ENCODE measurements around the gene PRKG1.

PRKG1 gene

DNA sequence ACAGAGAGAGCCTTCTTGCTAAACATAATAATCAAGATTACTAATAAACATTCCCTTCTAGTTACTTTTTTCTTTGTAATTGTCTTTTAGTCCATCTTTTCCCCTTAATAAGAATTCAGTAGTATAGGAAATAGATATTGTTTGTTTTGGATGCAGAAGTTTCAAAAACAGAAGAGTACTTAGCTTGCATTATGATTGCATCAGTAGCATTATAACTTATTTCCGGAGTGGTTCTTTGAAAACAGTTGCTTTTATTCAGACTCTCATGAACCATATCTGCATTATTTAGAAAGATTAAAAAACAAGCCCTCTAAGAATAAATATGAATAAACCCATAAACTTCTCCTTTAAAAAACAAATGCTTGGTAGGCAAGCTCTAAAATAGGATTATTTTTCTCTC lies 1205.8 kb downstream of the PRKG1 start:
- Histone ChIP-seq H3K79me1 (ENCODE audit: low read length) (no peaks in the 10 kb centered on the region), H3K9ac (ENCODE audit: low read length) (no peak overlapping the region), H4K5ac (ENCODE audit: low read length) (no peak overlapping the region), H3K79me2 (ENCODE audit: control insufficient read depth, insufficient read depth, low read length) (no peaks in the 10 kb centered on the region), H3K4me1 (ENCODE audit: control insufficient read depth, low read depth, low read length) (no peaks in the 10 kb centered on the region), H2BK5ac (ENCODE audit: low read length) (no peak overlapping the region), H3K4ac (ENCODE audit: low read depth, low read length) (no peak overlapping the region), H3K36me3 (ENCODE audit: control insufficient read depth, insufficient read depth, low read length) (no peaks in the 10 kb centered on the region), H2BK15ac (replicated peaks; ENCODE audit: low read depth) (no peak overlapping the region), H3K27me3 (ENCODE audit: insufficient read depth, low read length, poor library complexity) (no peaks in the 10 kb centered on the region), H3K23ac (ENCODE audit: low read length) (no peak overlapping the region), H3K4me3 (ENCODE audit: low read length) (no peak overlapping the region), H3K27ac (ENCODE audit: low read depth, low read length) (no peak overlapping the region), H3K56ac (ENCODE audit: low read length) (no peak overlapping the region), H3K4me2 (ENCODE audit: low read length) (no peak overlapping the region), H2AK5ac (ENCODE audit: low read length) (no peak overlapping the region), H4K8ac (ENCODE audit: low read depth, low read length) (no peak overlapping the region), H2BK120ac (ENCODE audit: low read depth, low read length) (no peak overlapping the region), H3K18ac (ENCODE audit: low read length) (no peak overlapping the region)
- DNase-seq = no peak
- no CpG with 5 or more reads among the region's 1 CpG for WGBS (ENCODE audit: extremely low coverage, insufficient coverage, low lambda C conversion rate)

DNA sequence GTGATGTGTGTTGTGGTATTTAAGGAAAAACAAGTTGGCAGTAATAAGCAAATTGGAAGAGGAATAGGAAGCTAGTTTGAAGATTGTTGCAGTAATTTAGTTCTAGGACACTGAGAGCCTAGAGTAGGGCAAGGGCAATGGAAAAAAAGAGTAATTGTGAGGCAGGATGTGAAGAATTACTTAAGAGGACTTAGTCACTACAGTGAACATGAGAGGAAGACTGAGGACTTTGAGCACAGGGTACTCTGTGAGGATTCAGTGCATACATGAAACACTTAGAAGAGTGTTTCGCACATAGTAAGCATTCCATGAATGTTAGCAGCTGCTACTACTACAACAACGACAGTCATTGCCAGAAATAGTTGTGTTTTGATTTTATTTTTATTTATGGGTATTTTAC lies 1208.9 kb downstream of the PRKG1 start:
- no peaks in the 10 kb centered on the region for H3K79me1 ChIP-seq (ENCODE audit: low read length)
- H3K9ac ChIP-seq (ENCODE audit: low read length) = no peak overlapping the region
- H3K27me3 ChIP-seq (ENCODE audit: insufficient read depth, low read length, poor library complexity) = no peaks in the 10 kb centered on the region
- no peak overlapping the region for H2BK15ac ChIP-seq (replicated peaks; ENCODE audit: low read depth)
- H3K27ac ChIP-seq (ENCODE audit: low read depth, low read length) = no peak overlapping the region
- H2AK5ac ChIP-seq (ENCODE audit: low read length) = no peak overlapping the region
- H4K5ac ChIP-seq (ENCODE audit: low read length) = no peak overlapping the region
- H3K4me3 ChIP-seq (ENCODE audit: low read length) = no peak overlapping the region
- H3K4me2 ChIP-seq (ENCODE audit: low read length) = no peak overlapping the region
- no CpG with 5 or more reads among the region's 2 CpGs for WGBS (ENCODE audit: extremely low coverage, insufficient coverage, low lambda C conversion rate)
- H3K36me3 ChIP-seq (ENCODE audit: control insufficient read depth, insufficient read depth, low read length) = no peaks in the 10 kb centered on the region
- peak; percentile 9 for DNase-seq
- no peak overlapping the region for H3K56ac ChIP-seq (ENCODE audit: low read length)
- H3K4ac ChIP-seq (ENCODE audit: low read depth, low read length) = no peak overlapping the region
- no peaks in the 10 kb centered on the region for H3K79me2 ChIP-seq (ENCODE audit: control insufficient read depth, insufficient read depth, low read length)
- H2BK5ac ChIP-seq (ENCODE audit: low read length) = no peak overlapping the region
- no peak overlapping the region for H3K18ac ChIP-seq (ENCODE audit: low read length)
- no peak overlapping the region for H3K23ac ChIP-seq (ENCODE audit: low read length)
- H3K4me1 ChIP-seq (ENCODE audit: control insufficient read depth, low read depth, low read length) = no peaks in the 10 kb centered on the region
- no peak overlapping the region for H2BK120ac ChIP-seq (ENCODE audit: low read depth, low read length)
- H4K8ac ChIP-seq (ENCODE audit: low read depth, low read length) = no peak overlapping the region

DNA sequence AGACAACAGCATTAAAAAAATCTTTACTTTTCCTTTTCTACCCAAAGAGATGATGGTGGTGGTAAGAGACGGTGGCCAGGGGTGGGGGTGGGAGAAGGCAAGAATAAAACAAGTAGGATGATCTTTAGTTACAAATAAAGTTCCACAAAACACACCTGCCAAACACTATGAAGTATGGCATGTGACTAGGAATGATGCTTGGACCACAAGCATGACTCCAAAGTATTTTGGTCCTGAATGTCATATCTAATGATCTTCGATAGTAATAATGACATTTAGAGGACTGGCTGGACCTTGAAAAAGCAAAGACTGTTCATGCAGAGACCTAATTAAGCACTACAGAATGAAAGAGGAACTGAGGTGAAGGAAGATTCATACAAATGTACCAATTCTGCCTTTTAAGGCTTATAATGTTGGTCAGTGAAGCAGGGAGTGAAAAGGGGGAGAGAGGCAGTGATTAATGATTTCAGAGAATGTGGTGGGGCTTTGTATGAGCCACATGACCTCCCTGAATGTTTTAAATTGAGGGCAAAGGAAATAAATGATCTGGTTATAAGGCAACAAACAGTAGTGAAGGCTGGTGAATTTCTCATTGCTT lies 1210.2 kb downstream of the PRKG1 start:
- no peak overlapping the region for H3K4ac ChIP-seq (ENCODE audit: low read depth, low read length)
- no peaks in the 10 kb centered on the region for H3K79me2 ChIP-seq (ENCODE audit: control insufficient read depth, insufficient read depth, low read length)
- H3K23ac ChIP-seq (ENCODE audit: low read length) = no peak overlapping the region
- no peak overlapping the region for H2BK15ac ChIP-seq (replicated peaks; ENCODE audit: low read depth)
- H3K79me1 ChIP-seq (ENCODE audit: low read length) = no peaks in the 10 kb centered on the region
- H3K4me1 ChIP-seq (ENCODE audit: control insufficient read depth, low read depth, low read length) = no peaks in the 10 kb centered on the region
- H3K36me3 ChIP-seq (ENCODE audit: control insufficient read depth, insufficient read depth, low read length) = no peaks in the 10 kb centered on the region
- H4K8ac ChIP-seq (ENCODE audit: low read depth, low read length) = no peak overlapping the region
- no peak overlapping the region for H3K9ac ChIP-seq (ENCODE audit: low read length)
- no peak overlapping the region for H2BK120ac ChIP-seq (ENCODE audit: low read depth, low read length)
- H3K18ac ChIP-seq (ENCODE audit: low read length) = no peak overlapping the region
- no CpG with 5 or more reads among the region's 2 CpGs for WGBS (ENCODE audit: extremely low coverage, insufficient coverage, low lambda C conversion rate)
- H3K27me3 ChIP-seq (ENCODE audit: insufficient read depth, low read length, poor library complexity) = no peaks in the 10 kb centered on the region
- H2BK5ac ChIP-seq (ENCODE audit: low read length) = no peak overlapping the region
- no peak overlapping the region for H2AK5ac ChIP-seq (ENCODE audit: low read length)
- no peak overlapping the region for H3K27ac ChIP-seq (ENCODE audit: low read depth, low read length)
- H3K56ac ChIP-seq (ENCODE audit: low read length) = no peak overlapping the region
- H3K4me2 ChIP-seq (ENCODE audit: low read length) = no peak overlapping the region
- no peak for DNase-seq
- no peak overlapping the region for H3K4me3 ChIP-seq (ENCODE audit: low read length)
- H4K5ac ChIP-seq (ENCODE audit: low read length) = no peak overlapping the region

DNA sequence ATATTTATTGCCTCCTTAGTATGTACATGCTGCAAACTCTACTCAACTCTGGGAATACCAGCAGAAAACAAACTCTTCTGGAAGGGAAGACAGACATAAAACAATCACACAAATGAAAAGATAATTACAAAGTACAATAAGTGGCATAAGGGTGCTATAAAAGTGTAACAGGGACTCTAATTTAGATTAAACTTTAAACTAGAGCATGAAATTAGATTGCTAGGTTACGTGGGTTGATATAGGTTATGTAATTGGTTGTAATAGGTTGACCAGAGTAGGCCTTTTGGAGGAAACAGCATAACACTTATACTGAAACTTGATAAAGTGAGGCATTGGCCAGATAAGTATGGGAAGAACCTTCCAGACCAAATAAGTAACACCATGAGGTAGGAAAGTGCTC lies 1213.6 kb downstream of the PRKG1 start:
- H3K18ac ChIP-seq (ENCODE audit: low read length) = no peak overlapping the region
- no peak overlapping the region for H3K56ac ChIP-seq (ENCODE audit: low read length)
- no peak overlapping the region for H2BK15ac ChIP-seq (replicated peaks; ENCODE audit: low read depth)
- H3K27me3 ChIP-seq (ENCODE audit: insufficient read depth, low read length, poor library complexity) = no peaks in the 10 kb centered on the region
- no peaks in the 10 kb centered on the region for H3K4me1 ChIP-seq (ENCODE audit: control insufficient read depth, low read depth, low read length)
- no peak overlapping the region for H3K23ac ChIP-seq (ENCODE audit: low read length)
- no peaks in the 10 kb centered on the region for H3K79me2 ChIP-seq (ENCODE audit: control insufficient read depth, insufficient read depth, low read length)
- H3K4me3 ChIP-seq (ENCODE audit: low read length) = no peak overlapping the region
- no peak overlapping the region for H3K27ac ChIP-seq (ENCODE audit: low read depth, low read length)
- WGBS (ENCODE audit: extremely low coverage, insufficient coverage, low lambda C conversion rate) = 100% methylated on average over 1 of the region's 1 CpG
- no peak overlapping the region for H2AK5ac ChIP-seq (ENCODE audit: low read length)
- no peak overlapping the region for H3K4me2 ChIP-seq (ENCODE audit: low read length)
- no peak overlapping the region for H3K9ac ChIP-seq (ENCODE audit: low read length)
- no peak overlapping the region for H2BK120ac ChIP-seq (ENCODE audit: low read depth, low read length)
- no peaks in the 10 kb centered on the region for H3K79me1 ChIP-seq (ENCODE audit: low read length)
- no peak overlapping the region for H4K8ac ChIP-seq (ENCODE audit: low read depth, low read length)
- no peaks in the 10 kb centered on the region for H3K36me3 ChIP-seq (ENCODE audit: control insufficient read depth, insufficient read depth, low read length)
- no peak overlapping the region for H2BK5ac ChIP-seq (ENCODE audit: low read length)
- no peak overlapping the region for H4K5ac ChIP-seq (ENCODE audit: low read length)
- DNase-seq = no peak
- no peak overlapping the region for H3K4ac ChIP-seq (ENCODE audit: low read depth, low read length)

DNA sequence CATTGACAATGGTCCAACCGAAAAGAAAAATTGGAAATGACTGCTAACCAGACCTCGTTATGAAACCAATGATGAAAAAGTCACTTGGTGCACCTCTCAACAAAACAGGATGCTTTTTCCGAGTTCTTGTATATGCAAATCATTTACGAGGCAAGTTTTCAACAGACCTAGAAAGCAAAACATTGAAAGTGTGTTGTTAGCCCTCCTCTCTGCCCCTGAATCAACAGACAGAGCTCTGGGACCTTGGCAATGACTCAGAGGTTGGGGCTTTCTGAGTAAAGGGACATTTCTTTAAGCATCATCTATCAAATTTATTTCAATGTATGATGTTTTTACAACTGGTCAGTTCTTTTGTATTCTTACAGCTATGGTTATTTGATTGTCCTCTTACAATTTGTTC lies 1223.5 kb downstream of the PRKG1 start:
- Histone ChIP-seq H3K4me3 (ENCODE audit: low read length) (no peak overlapping the region), H3K18ac (ENCODE audit: low read length) (no peak overlapping the region), H3K36me3 (ENCODE audit: control insufficient read depth, insufficient read depth, low read length) (no peaks in the 10 kb centered on the region), H2BK120ac (ENCODE audit: low read depth, low read length) (no peak overlapping the region), H4K5ac (ENCODE audit: low read length) (no peak overlapping the region), H3K4ac (ENCODE audit: low read depth, low read length) (no peak overlapping the region), H2BK5ac (ENCODE audit: low read length) (no peak overlapping the region), H2AK5ac (ENCODE audit: low read length) (no peak overlapping the region), H3K4me1 (ENCODE audit: control insufficient read depth, low read depth, low read length) (no peaks in the 10 kb centered on the region), H3K79me2 (ENCODE audit: control insufficient read depth, insufficient read depth, low read length) (no peaks in the 10 kb centered on the region), H3K27ac (ENCODE audit: low read depth, low read length) (no peak overlapping the region), H3K27me3 (ENCODE audit: insufficient read depth, low read length, poor library complexity) (no peaks in the 10 kb centered on the region), H3K23ac (ENCODE audit: low read length) (no peak overlapping the region), H2BK15ac (replicated peaks; ENCODE audit: low read depth) (no peak overlapping the region), H3K9ac (ENCODE audit: low read length) (no peak overlapping the region), H3K56ac (ENCODE audit: low read length) (no peak overlapping the region), H4K8ac (ENCODE audit: low read depth, low read length) (no peak overlapping the region), H3K79me1 (ENCODE audit: low read length) (no peaks in the 10 kb centered on the region), H3K4me2 (ENCODE audit: low read length) (no peak overlapping the region)
- WGBS (ENCODE audit: extremely low coverage, insufficient coverage, low lambda C conversion rate) = no CpG with 5 or more reads among the region's 4 CpGs
- DNase-seq = no peak

DNA sequence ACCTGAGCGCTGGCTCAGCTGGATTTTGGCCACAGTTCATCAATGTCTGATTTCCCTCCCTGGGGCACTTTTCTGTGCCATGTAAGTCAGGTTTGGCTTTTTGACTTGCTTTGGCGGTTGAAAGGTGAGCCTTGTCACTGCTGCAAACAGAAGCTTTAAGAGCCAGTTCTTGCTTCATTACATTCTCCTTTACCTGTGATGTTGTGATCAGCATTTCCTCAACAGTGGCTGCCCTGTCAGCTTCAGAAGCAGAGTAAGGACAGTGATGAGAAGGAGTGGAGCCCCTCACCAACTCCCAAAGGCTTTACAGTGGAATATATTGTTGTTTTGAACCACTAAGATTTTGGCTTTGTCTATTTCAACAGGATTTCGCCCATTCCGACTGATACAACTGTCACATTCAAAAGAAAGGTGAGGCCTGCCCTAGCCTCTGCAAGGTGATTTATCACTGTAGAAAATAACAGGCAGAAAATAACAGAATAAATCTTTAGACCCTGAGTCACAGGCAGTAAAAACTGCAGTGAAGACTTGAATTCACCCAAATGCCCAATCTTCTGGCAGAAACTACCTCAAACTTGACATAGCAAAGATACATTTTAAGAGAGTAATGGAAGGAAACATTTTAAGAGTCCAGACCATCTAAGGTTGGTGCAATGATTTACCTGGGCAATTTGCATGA lies 1226.5 kb downstream of the PRKG1 start:
- no peak overlapping the region for H3K4ac ChIP-seq (ENCODE audit: low read depth, low read length)
- H2BK5ac ChIP-seq (ENCODE audit: low read length) = no peak overlapping the region
- no peak overlapping the region for H3K23ac ChIP-seq (ENCODE audit: low read length)
- no peak overlapping the region for H3K4me2 ChIP-seq (ENCODE audit: low read length)
- H3K9ac ChIP-seq (ENCODE audit: low read length) = no peak overlapping the region
- no peak for DNase-seq
- no peak overlapping the region for H2AK5ac ChIP-seq (ENCODE audit: low read length)
- H4K8ac ChIP-seq (ENCODE audit: low read depth, low read length) = no peak overlapping the region
- H3K36me3 ChIP-seq (ENCODE audit: control insufficient read depth, insufficient read depth, low read length) = no peaks in the 10 kb centered on the region
- no CpG with 5 or more reads among the region's 4 CpGs for WGBS (ENCODE audit: extremely low coverage, insufficient coverage, low lambda C conversion rate)
- H3K27me3 ChIP-seq (ENCODE audit: insufficient read depth, low read length, poor library complexity) = no peaks in the 10 kb centered on the region
- no peaks in the 10 kb centered on the region for H3K79me2 ChIP-seq (ENCODE audit: control insufficient read depth, insufficient read depth, low read length)
- no peaks in the 10 kb centered on the region for H3K79me1 ChIP-seq (ENCODE audit: low read length)
- no peaks in the 10 kb centered on the region for H3K4me1 ChIP-seq (ENCODE audit: control insufficient read depth, low read depth, low read length)
- H2BK15ac ChIP-seq (replicated peaks; ENCODE audit: low read depth) = no peak overlapping the region
- H3K27ac ChIP-seq (ENCODE audit: low read depth, low read length) = no peak overlapping the region
- H3K4me3 ChIP-seq (ENCODE audit: low read length) = no peak overlapping the region
- H2BK120ac ChIP-seq (ENCODE audit: low read depth, low read length) = no peak overlapping the region
- H4K5ac ChIP-seq (ENCODE audit: low read length) = no peak overlapping the region
- no peak overlapping the region for H3K18ac ChIP-seq (ENCODE audit: low read length)
- H3K56ac ChIP-seq (ENCODE audit: low read length) = no peak overlapping the region
